PC-9 (cell line): ENCODE data around the gene FOXS1. TPM values are rescaled to one million over a fixed set of nuclear protein-coding genes. Genes with fewer than 3 reads are reported as not detected.

Source experiments
- BruUV-seq: library from RNA; stranded (reverse); fragments of 400-500 nt; replicated peaks from 2 replicates; lab custom pipeline; 2021; lab: Mats Ljungman, UMichigan
- CTCF ChIA-PET: fragments of 300-600 bp; sonication (Branson Sonifier 250); formaldehyde crosslinking; loops from one replicate; lab custom pipeline; 2022; ENCODE audit warnings: antibody characterized with exemption; lab: Charles Lee
- POLR2A ChIA-PET: fragments of 300-600 bp; sonication (Branson Sonifier 250); formaldehyde crosslinking; loops from one replicate; lab custom pipeline; 2022; ENCODE audit warnings: antibody characterized with exemption; ENCODE audit not compliant: unreplicated experiment; lab: Charles Lee
- DNase-seq, 2 experiments: peaks; one replicate each; pipeline versions ENCODE4 v3.0.0 to v3.0.0-alpha.2; 2015 to 2022; ENCODE audit warnings: mixed read lengths in 1 of 2
- H2AFZ ChIP-seq: fragments of 200-600 bp; sonication (generic); 2 replicates; pipeline ENCODE4 v1.8.1; 2017; ENCODE audit warnings: antibody characterized with exemption
- H3F3A ChIP-seq: fragments of 200-600 bp; sonication (generic); 2 replicates; pipeline ENCODE4 v1.8.1; 2017; ENCODE audit warnings: antibody characterized with exemption, mild to moderate bottlenecking, low read depth; ENCODE audit not compliant: insufficient read depth
- H3K27ac ChIP-seq: fragments of 200-600 bp; sonication (generic); 2 replicates; pipeline ENCODE4 v1.6.1; 2016; ENCODE audit warnings: mixed run types
- H3K27me3 ChIP-seq: fragments of 200-600 bp; sonication (generic); 2 replicates; pipeline ENCODE4 v1.6.1; 2016; ENCODE audit warnings: low read depth, mixed run types; ENCODE audit not compliant: insufficient read depth
- H3K36me3 ChIP-seq: fragments of 200-600 bp; sonication (generic); 2 replicates; pipeline ENCODE4 v1.6.1; 2016; ENCODE audit warnings: low read depth, mixed run types
- H3K4me1 ChIP-seq: fragments of 200-600 bp; sonication (generic); replicated peaks from 2 replicates; pipeline ENCODE4 v1.6.1; 2016; ENCODE audit warnings: mixed run types; ENCODE audit not compliant: insufficient read depth
- H3K4me2 ChIP-seq: fragments of 200-600 bp; sonication (generic); 2 replicates; pipeline ENCODE4 v1.6.1; 2017; ENCODE audit warnings: mixed run types
- H3K4me3 ChIP-seq: fragments of 200-600 bp; sonication (generic); 2 replicates; pipeline ENCODE4 v1.6.1; 2016; ENCODE audit warnings: mixed run types
- H3K79me2 ChIP-seq: fragments of 200-600 bp; sonication (generic); 2 replicates; pipeline ENCODE4 v1.6.1; 2017; ENCODE audit warnings: low read depth, mixed run types
- H3K9me2 ChIP-seq: fragments of 200-600 bp; sonication (generic); 2 replicates; pipeline ENCODE4 v1.8.1; 2017; ENCODE audit warnings: mild to moderate bottlenecking; ENCODE audit not compliant: insufficient read depth
- H3K9me3 ChIP-seq: fragments of 200-600 bp; sonication (generic); 2 replicates; pipeline ENCODE4 v1.8.1; 2016; ENCODE audit warnings: low read depth; ENCODE audit not compliant: insufficient read depth
- H4K20me1 ChIP-seq: fragments of 200-600 bp; sonication (generic); 2 replicates; pipeline ENCODE4 v1.8.1; 2017; ENCODE audit not compliant: insufficient read depth
- EZH2 ChIP-seq: fragments of 200-600 bp; sonication (generic); IDR thresholded peaks from 2 replicates; pipeline ENCODE4 v1.8.0; 2017; ENCODE audit warnings: antibody characterized with exemption, low read depth
- intact Hi-C: fragments of 100-400 bp; cut with micrococcal nuclease; formaldehyde crosslinking; loops from one replicate; pipeline ENCODE4 v1.10.0; 2022; ENCODE audit not compliant: unreplicated experiment
- total RNA-seq: library from RNA; stranded (reverse); gene quantifications from 2 replicates; pipeline ENCODE4 v1.2.3, GENCODE V29; 2021
- TF ChIP-seq, protein P1 (sequence below): fragments of 200-600 bp; sonication (generic); conservative IDR thresholded peaks from 2 replicates; pipeline ENCODE4 v1.6.1; 2017; ENCODE audit warnings: mixed run types, antibody characterized with exemption, mild to moderate bottlenecking, moderate library complexity

The FOXS1 gene
- total RNA-seq, 1 experiment from 2014 or later: not detected

DNA sequence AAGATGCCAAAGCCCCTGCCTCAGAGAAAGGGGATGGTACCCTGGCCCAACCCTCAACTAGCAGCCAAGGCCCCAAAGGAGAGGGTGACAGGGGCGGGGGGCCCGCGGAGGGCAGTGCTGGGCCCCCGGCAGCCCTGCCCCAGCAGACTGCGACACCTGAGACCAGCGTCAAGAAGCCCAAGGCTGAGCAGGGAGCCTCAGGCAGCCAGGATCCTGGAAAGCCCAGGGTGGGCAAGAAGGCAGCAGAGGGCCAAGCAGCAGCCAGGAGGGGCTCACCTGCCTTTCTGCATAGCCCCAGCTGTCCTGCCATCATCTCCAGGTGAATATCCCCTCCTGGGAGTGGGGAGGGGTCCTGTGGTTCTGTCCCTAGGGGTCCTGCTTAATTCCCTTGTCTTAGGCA, 25.2 kb downstream of the FOXS1 start:
- intact Hi-C loops: no loop called here

DNA sequence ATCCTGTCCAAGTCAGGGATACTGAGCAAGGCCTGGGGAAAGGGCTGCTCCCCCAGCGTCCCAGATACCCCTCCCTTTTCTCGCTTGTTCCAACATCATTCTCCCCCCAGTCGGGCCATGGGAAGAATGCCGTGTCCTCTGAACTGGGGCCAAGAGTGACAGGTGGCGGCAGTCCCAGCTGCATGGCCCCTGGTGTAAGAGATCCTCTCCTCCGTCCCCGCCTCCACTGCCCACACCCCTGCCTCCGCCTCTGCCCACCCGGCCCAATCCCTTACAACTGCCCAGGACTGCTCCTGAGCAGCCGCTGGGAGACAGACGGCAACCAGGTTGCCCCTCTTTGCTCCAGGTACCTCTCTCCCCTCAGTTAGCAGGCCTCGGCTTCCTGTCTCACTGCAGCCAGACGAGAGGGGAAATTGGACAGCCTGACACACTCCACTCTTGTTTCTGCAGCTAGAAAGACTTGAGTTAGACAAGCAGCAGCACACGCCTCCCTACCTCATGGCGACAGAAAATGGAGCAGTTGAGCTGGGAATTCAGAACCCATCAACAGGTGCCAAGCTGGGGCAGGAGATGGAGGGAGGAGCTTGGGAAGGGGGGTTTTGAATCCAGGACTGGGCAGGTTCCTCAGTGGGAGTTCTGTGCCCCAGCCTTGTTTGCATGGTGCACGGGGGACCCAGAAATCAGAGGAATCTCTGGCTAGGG, 26.2 kb downstream of the FOXS1 start, which contains the start of gene MYLK2:
Gene MYLK2 (plus strand): TSS at position 274 of the 702 bp plus-strand sequence. CDS start 225 bp downstream, at position 499.
- Histone ChIP-seq H3K36me3 (no peaks in the 10 kb centered on the region), H4K20me1 (no peaks in the 10 kb centered on the region), H2AFZ (no peak within 1 kb of the TSS), H3K79me2 (no peaks in the 10 kb centered on the region), H3K9me3 (no peaks in the 10 kb centered on the region), H3K9me2 (no peaks in the 10 kb centered on the region), H3F3A (no peaks in the 10 kb centered on the region), H3K4me2 (no peak within 1 kb of the TSS), H3K4me1 (no peaks in the 10 kb centered on the region), H3K27ac (no peak within 1 kb of the TSS), H3K27me3 (no peaks in the 10 kb centered on the region), H3K4me3 (no peak within 1 kb of the TSS)
- DNase-seq: no peak
- ChIA-PET CTCF (interaction anchor here (0.5 kb wide), 1 partner anchor 123 kb away, joined by 4 read pairs; no protein-coding TSS in a partner anchor), POLR2A (no interaction called here)
- intact Hi-C loops: no loop called here
- no TSS peak for BruUV-seq
- TF ChIP-seq, protein P1, sequence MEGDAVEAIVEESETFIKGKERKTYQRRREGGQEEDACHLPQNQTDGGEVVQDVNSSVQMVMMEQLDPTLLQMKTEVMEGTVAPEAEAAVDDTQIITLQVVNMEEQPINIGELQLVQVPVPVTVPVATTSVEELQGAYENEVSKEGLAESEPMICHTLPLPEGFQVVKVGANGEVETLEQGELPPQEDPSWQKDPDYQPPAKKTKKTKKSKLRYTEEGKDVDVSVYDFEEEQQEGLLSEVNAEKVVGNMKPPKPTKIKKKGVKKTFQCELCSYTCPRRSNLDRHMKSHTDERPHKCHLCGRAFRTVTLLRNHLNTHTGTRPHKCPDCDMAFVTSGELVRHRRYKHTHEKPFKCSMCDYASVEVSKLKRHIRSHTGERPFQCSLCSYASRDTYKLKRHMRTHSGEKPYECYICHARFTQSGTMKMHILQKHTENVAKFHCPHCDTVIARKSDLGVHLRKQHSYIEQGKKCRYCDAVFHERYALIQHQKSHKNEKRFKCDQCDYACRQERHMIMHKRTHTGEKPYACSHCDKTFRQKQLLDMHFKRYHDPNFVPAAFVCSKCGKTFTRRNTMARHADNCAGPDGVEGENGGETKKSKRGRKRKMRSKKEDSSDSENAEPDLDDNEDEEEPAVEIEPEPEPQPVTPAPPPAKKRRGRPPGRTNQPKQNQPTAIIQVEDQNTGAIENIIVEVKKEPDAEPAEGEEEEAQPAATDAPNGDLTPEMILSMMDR: no peak

More for the DNA sequence above, 25.2 kb downstream of the FOXS1 start:
- Histone ChIP-seq H3K79me2 (no peaks in the 10 kb centered on the region), H3K9me3 (no peaks in the 10 kb centered on the region), H2AFZ (no peak overlapping the region), H4K20me1 (no peaks in the 10 kb centered on the region), H3F3A (no peaks in the 10 kb centered on the region), H3K9me2 (no peaks in the 10 kb centered on the region), H3K4me3 (no peak overlapping the region), H3K4me1 (no peaks in the 10 kb centered on the region), H3K36me3 (no peaks in the 10 kb centered on the region), H3K27me3 (no peaks in the 10 kb centered on the region), H3K4me2 (no peak overlapping the region), H3K27ac (no peak overlapping the region)
- TF ChIP-seq, protein P1: no peak
- TF ChIP-seq EZH2: no peak
- ChIA-PET POLR2A (no interaction called here), CTCF (no interaction called here)
- BruUV-seq: no TSS peak
- DNase-seq: no peak

DNA sequence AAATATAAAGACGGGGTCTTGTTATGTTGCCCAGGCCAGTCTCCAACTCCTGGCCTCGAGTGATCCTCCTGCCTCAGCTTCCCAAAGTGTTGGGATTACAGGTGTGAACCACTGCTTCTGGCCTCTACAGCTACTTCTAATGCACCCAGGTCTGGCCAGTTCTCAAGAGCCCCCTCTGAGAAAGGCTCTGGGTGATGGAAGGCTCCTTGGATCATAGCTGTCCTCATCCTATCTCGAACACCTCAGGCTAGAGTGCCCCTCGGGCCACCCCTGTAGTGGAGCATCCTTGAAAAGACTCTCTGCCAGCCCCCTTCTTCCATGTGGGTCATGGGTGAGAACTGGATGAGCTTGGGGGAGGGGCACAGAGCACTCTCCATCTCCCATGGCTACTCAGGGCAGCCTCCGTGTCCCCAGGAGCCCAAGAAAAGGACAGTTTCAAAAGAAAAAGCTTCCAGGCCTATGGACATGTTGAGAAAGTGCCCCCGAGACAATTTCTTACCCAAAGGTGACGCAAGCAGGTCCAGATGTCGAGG, 27.0 kb downstream of the FOXS1 start:
- H3K27me3 ChIP-seq: no peaks in the 10 kb centered on the region
- TF ChIP-seq, protein P1: no peak
- TF ChIP-seq EZH2: no peak
- H3K9me3 ChIP-seq: no peaks in the 10 kb centered on the region
- H3K4me3 ChIP-seq: no peak overlapping the region
- no peak overlapping the region for H2AFZ ChIP-seq
- H4K20me1 ChIP-seq: no peaks in the 10 kb centered on the region
- intact Hi-C loops: no loop called here
- no peak overlapping the region for H3K4me2 ChIP-seq
- POLR2A ChIA-PET: no interaction called here
- no peak overlapping the region for H3K27ac ChIP-seq
- no peaks in the 10 kb centered on the region for H3K4me1 ChIP-seq
- CTCF ChIA-PET: interaction anchor here (0.5 kb wide), 1 partner anchor 123 kb away, joined by 4 read pairs; no protein-coding TSS in a partner anchor
- H3F3A ChIP-seq: no peaks in the 10 kb centered on the region
- H3K36me3 ChIP-seq: no peaks in the 10 kb centered on the region
- no peak for DNase-seq
- no TSS peak for BruUV-seq
- H3K79me2 ChIP-seq: no peaks in the 10 kb centered on the region
- H3K9me2 ChIP-seq: no peaks in the 10 kb centered on the region
